HAP-1 (cell line): ENCODE results near the gene AKAP8.
"Not testable (repeated sequence)": the region's sequence is repeated elsewhere in the genome, so short reads cannot be mapped to it uniquely, and the experiment has no call there.

Source experiments
- DNase-seq, 2 experiments: peaks; one replicate each; pipeline ENCODE4 v3.0.0-alpha.2; 2016 to 2020; ENCODE audit warnings: low spot score in 2 of 2
- H3K27me3 ChIP-seq: fragments of 250-450 bp; sonication (Bioruptor Pico); 2 replicates; pipeline ENCODE4 v1.5.1; 2020; ENCODE audit warnings: low read depth, mild to moderate bottlenecking, moderate library complexity
- H3K36me3 ChIP-seq: fragments of 250-450 bp; sonication (Bioruptor Pico); replicated peaks from 2 replicates; pipeline ENCODE4 v1.5.1; 2020; ENCODE audit warnings: mild to moderate bottlenecking
- H3K4me1 ChIP-seq: fragments of 250-450 bp; sonication (Bioruptor Pico); 2 replicates; pipeline ENCODE4 v1.5.1; 2020; ENCODE audit warnings: mild to moderate bottlenecking
- H3K4me3 ChIP-seq: fragments of 250-450 bp; sonication (Bioruptor Pico); 2 replicates; pipeline ENCODE4 v1.5.1; 2020; ENCODE audit warnings: mild to moderate bottlenecking, moderate library complexity
- H3K9me3 ChIP-seq: fragments of 250-450 bp; sonication (Bioruptor Pico); 2 replicates; pipeline ENCODE4 v1.5.1; 2020; ENCODE audit warnings: mild to moderate bottlenecking, moderate library complexity
- in situ Hi-C: fragments of 300-500 bp; cut with MboI; formaldehyde crosslinking; loops from 3 replicates; pipeline ENCODE4 v1.14.3; 2020; ENCODE audit warnings: low sequenced_read_pairs, inconsistent platforms, mixed read lengths

Gene AKAP8

GRCh38 chr19:15358918-15359317 is 20.7 kb downstream of the AKAP8 start:
- Histone ChIP-seq H3K36me3 (peaks cover 78% of the 10 kb centered on the region), H3K27me3 (no peaks in the 10 kb centered on the region), H3K4me1 (no peaks in the 10 kb centered on the region), H3K9me3 (no peaks in the 10 kb centered on the region), H3K4me3 (no peak overlapping the region)
- in situ Hi-C loops: no loop called here
- DNase-seq: no peak

DNA sequence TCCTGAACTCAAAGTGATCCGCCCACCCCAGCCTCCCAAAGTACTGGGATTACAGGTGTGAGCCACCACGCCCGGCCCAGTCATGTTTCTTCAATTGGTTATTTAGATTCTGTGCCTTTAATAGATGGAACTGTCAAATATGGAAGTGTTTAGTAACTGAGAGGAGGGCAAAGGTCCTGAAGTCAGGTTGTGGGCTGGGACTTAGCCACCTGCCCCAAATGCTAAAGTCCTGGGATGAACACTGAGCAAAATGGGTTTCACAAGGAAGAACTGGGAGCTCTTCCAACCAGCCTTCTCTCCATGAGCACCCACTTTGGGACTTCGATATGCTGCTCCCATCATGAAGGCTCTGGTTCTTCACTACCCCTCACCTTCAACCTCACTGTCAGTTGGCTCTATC is 21.7 kb downstream of the AKAP8 start:
- Histone ChIP-seq H3K4me3 (no peak overlapping the region), H3K27me3 (no peaks in the 10 kb centered on the region), H3K36me3 (peaks cover 84% of the 10 kb centered on the region), H3K4me1 (no peaks in the 10 kb centered on the region), H3K9me3 (no peaks in the 10 kb centered on the region)
- no peak for DNase-seq
- in situ Hi-C loops: no loop called here

DNA sequence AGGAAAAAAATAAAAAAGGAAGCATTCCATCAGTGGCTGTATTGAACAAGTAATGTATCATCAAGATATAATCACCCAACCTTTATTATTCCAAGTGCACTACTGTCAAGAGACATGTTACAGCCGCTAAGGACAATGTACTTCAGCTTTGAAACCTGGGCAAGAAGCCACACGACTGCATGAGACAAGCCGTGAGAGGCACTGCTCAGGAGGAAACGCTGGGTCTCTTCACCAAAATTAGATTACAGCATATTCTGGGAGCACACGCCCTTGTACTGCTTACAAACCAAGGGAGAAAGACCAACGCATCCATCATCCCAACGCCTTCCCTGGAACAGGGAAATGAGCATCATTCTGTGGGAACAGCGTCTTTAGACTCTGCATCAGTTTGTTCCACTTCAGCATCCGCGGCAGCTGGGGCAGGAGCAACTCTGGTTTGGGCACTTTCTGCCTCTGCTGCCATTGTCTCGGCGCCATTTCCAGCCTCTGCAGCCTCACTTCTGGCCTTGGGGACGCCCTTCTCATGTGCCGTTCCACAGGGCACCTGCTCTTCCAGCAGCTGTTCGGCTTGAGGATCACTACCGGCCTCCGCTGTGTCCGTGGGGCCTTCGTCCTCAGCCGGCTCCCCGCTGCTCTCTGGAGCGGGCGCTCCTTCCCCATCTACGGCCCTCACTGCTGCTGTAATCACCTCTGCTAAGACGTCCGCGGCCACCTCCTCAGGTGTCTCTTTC is 24.9 kb downstream of the AKAP8 start:
- in situ Hi-C loops: no loop called here
- DNase-seq: no peak
- Histone ChIP-seq H3K27me3 (no peaks in the 10 kb centered on the region), H3K36me3 (peaks cover 60% of the 10 kb centered on the region), H3K9me3 (no peaks in the 10 kb centered on the region), H3K4me1 (no peaks in the 10 kb centered on the region), H3K4me3 (no peak overlapping the region)

DNA sequence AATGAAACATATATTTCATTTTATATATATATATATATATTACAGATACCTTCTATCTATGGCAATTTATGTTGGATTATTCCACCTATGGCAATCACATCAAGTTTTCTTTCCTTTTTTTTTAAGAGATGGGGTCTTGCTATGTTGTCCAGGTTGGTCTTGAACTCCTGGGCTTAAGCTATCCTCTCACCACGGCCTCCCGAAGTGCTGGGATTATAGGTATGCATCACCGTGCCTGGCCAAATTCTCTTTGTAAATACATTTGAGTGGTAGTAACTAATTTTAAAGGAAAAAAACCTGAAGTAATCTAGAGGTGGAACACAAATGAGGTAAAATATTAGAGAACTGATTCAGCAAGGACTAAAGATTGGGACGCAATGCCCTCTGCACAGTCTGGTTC is 25.7 kb downstream of the AKAP8 start:
- Histone ChIP-seq H3K36me3 (peaks cover 52% of the 10 kb centered on the region), H3K9me3 (no peaks in the 10 kb centered on the region), H3K4me3 (no peak overlapping the region), H3K4me1 (no peaks in the 10 kb centered on the region), H3K27me3 (no peaks in the 10 kb centered on the region)
- no peak for DNase-seq
- in situ Hi-C loops: no loop called here

GRCh38 chr19:15352535-15352934 is 27.1 kb downstream of the AKAP8 start:
- in situ Hi-C loops, H3K9me3 ChIP-seq, DNase-seq, H3K4me3 ChIP-seq, H3K4me1 ChIP-seq, H3K27me3 ChIP-seq: not testable (repeated sequence)
- peaks cover 38% of the 10 kb centered on the region for H3K36me3 ChIP-seq

- in situ Hi-C loops, DNase-seq: not testable (repeated sequence)
Measured at GRCh38 chr19:15341328-15341727, 38.3 kb downstream of the AKAP8 start.

DNA sequence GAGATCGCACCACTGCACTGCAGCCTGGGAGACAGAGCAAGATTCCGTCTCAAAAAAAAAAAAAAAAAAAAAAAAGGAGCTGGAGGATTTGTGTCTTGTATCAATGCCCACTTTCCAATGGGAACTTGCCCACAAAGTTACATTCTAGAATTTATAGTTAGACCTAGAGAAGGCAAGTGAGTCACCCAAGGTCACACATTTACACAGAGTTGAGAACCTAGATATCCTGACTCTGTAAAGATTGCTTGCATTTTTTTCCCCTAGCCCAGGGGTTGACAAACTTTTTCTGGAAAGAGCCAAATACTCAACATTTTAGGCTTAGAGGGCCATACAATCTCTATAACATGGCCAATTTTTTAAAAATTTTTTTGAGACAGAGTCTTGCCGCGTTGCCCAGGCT is 39.5 kb downstream of the AKAP8 start:
- in situ Hi-C loops: no loop called here
- H3K36me3 ChIP-seq: peaks cover 9% of the 10 kb centered on the region
- H3K27me3 ChIP-seq: no peaks in the 10 kb centered on the region
- no peak for DNase-seq
- H3K4me3 ChIP-seq: no peak overlapping the region
- H3K9me3 ChIP-seq: no peaks in the 10 kb centered on the region
- H3K4me1 ChIP-seq: 0 out of 2 replicates have a peak, but pooled peaks cover 3% of the 10 kb centered on the region

More at GRCh38 chr19:15341328-15341727, 38.3 kb downstream of the AKAP8 start:
- not testable (repeated sequence) for H3K27me3 ChIP-seq, H3K4me3 ChIP-seq, H3K4me1 ChIP-seq, H3K9me3 ChIP-seq
- peaks cover 16% of the 10 kb centered on the region for H3K36me3 ChIP-seq

- DNase-seq: no peak
- peaks cover 7% of the 10 kb centered on the region; the same call in 1 of the 2 replicates for H3K4me1 ChIP-seq
- no peak overlapping the region for H3K4me3 ChIP-seq
- H3K27me3 ChIP-seq: no peaks in the 10 kb centered on the region
- no peaks in the 10 kb centered on the region for H3K36me3 ChIP-seq
- in situ Hi-C loops: no loop called here
- H3K9me3 ChIP-seq: no peaks in the 10 kb centered on the region
Measured at GRCh38 chr19:15337202-15337601, 42.4 kb downstream of the AKAP8 start.

DNA sequence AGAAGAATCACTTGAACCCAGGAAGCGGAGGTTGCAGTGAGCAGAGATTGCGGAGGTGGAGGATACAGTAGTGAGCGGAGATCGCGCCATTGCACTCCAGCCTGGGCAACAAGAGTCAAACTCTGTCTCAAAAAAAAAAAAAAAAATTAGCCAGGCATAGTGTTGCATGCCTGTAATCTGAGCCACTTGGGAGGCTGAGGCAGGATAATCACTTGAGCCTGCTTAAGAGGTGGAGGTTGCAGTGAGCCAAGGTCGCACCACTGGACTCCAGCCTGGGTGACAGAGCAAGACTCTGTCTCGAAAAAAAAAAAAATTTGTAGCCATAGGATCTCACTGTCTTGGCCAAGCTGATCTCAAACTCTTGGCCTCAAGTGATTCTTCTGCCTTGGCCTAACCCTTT is 43.6 kb downstream of the AKAP8 start:
- H3K9me3 ChIP-seq, in situ Hi-C loops, H3K27me3 ChIP-seq, H3K4me3 ChIP-seq, H3K36me3 ChIP-seq, H3K4me1 ChIP-seq, DNase-seq: not testable (repeated sequence)

DNA sequence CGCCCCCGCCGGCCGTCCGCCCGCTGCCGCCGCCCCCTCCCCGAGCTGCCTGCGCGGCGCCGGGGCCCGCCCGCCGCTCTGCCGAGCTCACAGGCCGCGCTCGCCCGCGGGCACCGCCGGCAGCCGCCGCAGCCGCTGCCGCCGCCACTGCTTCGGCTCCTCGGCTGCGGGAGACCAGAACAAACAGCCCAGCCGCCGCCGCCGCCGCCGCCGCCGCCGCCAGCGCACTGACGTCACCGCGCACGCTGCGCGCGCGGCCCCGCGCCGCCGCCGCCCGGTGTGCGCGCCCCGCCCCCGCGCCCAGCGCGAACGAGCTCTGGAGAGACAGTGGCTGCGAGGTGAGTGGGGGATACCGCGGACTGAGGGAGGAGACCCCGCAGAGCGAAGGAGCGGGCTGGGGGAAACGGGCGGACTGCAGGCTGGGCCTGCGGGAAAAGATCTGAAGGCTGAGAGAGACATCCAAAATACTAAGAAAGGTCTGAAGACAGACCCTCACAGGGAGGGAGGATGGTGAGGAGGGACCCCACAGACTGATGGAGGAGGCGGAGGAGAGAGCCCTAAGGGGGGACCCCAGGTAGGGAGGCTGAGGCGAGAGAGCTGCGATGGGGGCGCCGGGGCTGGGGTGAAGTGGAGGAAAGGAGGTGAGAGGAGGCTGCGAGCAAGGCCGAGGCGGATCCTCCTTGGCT is 47.1 kb downstream of the AKAP8 start, which contains the start of gene BRD4:
BRD4 (minus strand) TSS at position 229 of the 686 bp plus-strand sequence. CDS start 59,440 bp downstream, outside the sequence.
- peak; percentile 48 to 83 for DNase-seq
- in situ Hi-C loops: no loop called here
- peaks cover 4% of the 10 kb centered on the region for H3K36me3 ChIP-seq
- H3K4me1 ChIP-seq: peaks cover 29% of the 10 kb centered on the region
- no peaks in the 10 kb centered on the region for H3K9me3 ChIP-seq
- H3K4me3 ChIP-seq: peak within 1 kb of the TSS; percentile 90
- no peaks in the 10 kb centered on the region for H3K27me3 ChIP-seq

DNA sequence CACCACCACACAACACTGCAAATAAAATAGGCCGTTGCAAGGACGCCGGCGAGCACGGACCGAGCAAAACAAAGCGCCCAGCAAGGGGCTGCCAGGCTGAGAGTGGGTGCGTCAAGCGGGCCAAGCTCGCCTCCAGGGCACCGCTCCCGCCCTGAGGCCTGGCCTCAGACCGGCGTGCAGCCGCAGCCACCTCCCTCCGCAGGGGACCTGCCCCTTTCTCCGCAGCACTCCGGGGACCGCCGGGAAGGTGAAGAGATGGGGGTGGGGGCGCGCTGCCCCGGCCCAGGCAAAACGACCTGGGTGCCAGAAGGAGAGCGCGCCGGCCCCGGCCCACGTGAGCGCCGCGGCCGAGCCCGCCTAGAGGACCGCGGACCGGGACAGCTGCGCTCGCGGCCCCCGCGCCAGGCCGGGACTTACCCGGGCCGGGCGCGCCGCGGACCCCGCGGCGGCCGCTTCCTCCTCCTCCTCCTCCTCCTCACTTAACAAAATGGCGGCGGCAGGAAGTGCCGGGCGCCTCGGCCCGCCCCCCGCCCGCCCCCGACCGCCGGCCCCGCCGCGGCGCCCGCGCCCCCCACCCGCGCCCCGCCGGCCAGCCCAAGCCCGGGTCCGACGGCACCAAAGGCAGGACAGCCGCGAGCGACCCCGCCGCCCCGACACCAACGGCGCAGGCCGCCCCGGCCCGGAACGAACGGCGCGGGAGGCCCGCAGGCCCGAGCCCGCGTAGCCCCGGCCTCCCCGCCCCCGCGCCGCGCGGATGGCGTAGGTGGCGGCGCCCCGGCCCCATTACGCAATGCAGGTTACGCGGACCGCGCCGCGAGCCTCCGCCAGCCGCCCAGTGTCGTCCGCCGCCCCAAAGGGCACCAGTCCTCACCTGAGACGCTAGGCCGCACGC is 47.9 kb downstream of the AKAP8 start:
- in situ Hi-C loops: no loop called here
- Histone ChIP-seq H3K4me1 (peaks cover 29% of the 10 kb centered on the region), H3K4me3 (peak overlapping the region; percentile 90), H3K36me3 (peaks cover 4% of the 10 kb centered on the region), H3K27me3 (no peaks in the 10 kb centered on the region), H3K9me3 (no peaks in the 10 kb centered on the region)
- DNase-seq: peak; percentile 44 to 70

DNA sequence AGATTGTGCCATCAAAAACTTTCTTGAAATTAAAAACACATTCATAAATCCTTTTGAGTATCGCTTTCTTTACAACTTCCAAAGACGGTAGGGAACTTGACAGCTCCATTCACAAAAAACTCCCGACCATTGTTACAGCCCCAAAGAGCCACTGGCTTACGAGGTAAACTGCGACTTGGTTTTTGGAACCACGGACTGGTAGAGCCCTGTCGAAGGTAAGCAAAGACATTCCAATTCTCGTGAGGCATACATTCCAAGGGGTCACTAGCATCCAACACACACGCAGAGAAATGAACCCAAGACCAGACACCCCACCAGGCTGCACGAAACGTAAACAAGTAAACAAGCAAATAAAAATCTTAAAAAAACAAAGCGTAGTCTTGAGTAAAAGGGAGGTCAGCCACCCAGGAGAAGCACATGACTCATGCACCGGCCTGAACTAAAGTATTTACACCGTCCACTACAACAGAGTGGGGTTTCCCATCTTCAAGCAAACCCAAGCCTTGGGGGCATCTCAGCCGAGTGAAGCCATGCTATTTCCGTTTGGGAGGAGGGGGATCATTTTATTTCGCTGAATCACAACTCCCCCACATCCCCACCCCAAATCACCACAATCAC is 48.7 kb downstream of the AKAP8 start:
- H3K4me3 ChIP-seq: peak overlapping the region; percentile 90
- in situ Hi-C loops: no loop called here
- H3K4me1 ChIP-seq: peaks cover 26% of the 10 kb centered on the region
- no peaks in the 10 kb centered on the region for H3K27me3 ChIP-seq
- H3K36me3 ChIP-seq: peaks cover 4% of the 10 kb centered on the region
- H3K9me3 ChIP-seq: no peaks in the 10 kb centered on the region
- DNase-seq: no peak

DNA sequence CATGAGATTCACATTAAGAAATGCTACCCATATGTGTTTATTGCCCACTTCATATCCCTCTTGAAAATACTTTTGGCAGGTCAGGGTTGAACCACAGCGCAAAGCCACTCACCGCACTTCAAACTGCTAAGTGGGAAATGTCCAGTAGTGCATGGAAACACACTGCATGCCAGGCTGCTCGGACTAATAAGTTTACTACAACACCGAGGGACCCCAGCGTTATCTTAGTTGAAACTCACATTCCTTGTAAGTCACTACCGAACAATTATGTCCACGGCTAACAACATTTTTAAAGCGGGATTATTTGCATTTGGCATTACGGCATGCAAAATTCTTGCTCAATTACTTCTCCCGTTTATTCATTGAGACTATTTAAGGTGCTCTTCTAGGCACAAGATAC is 51.3 kb downstream of the AKAP8 start:
- no peak for DNase-seq
- peaks cover 50% of the 10 kb centered on the region for H3K4me1 ChIP-seq
- no peak overlapping the region for H3K4me3 ChIP-seq
- H3K27me3 ChIP-seq: no peaks in the 10 kb centered on the region
- H3K9me3 ChIP-seq: no peaks in the 10 kb centered on the region
- in situ Hi-C loops: no loop called here
- peaks cover 4% of the 10 kb centered on the region for H3K36me3 ChIP-seq
